Body of pancreas (tissue), 4 donors: ENCODE data around the gene CYP4F3. TPM values are rescaled to one million over a fixed set of nuclear protein-coding genes. Genes with fewer than 3 reads are reported as not detected.

Experiments used
- ATAC-seq: fragments of 150-250 bp; one replicate; pipeline ENCODE4 v1.9.1; 2016
- DNase-seq, 4 donors: peaks; one replicate each; pipeline ENCODE4 v3.0.0-alpha.2; 2019
- H3K27ac ChIP-seq, 4 donors: fragments of 200-600 bp; sonication (generic); 1 replicate in 3 of 4; 2 replicates in 1 of 4; pipeline versions ENCODE4 v1.5.1 to v1.6.1; 2016 to 2019; ENCODE audit warnings: mild to moderate bottlenecking in 1 of 4, mixed read lengths in 1 of 4, moderate library complexity in 1 of 4
- H3K27me3 ChIP-seq, 2 donors: fragments of 200-600 bp; sonication (generic); one replicate each; pipeline ENCODE4 v1.6.0; 2016; ENCODE audit warnings: mild to moderate bottlenecking in 1 of 2
- H3K36me3 ChIP-seq, 2 donors: fragments of 200-600 bp; sonication (generic); replicated peaks in 1 of 2; 2 replicates each; pipeline ENCODE4 v1.5.1; 2016; ENCODE audit warnings: low read depth in 2 of 2; ENCODE audit not compliant: insufficient read depth in 1 of 2
- H3K4me1 ChIP-seq: fragments of 200-600 bp; sonication (generic); one replicate; pipeline ENCODE4 v1.6.0; 2016
- H3K4me3 ChIP-seq, 2 donors: fragments of 200-600 bp; sonication (generic); 1 replicate in 1 of 2; 2 replicates in 1 of 2; pipeline ENCODE4 v1.5.1; 2016 to 2019
- H3K9me3 ChIP-seq, 3 donors: fragments of 200-600 bp; sonication (generic); 1 replicate in 2 of 3; 2 replicates in 1 of 3; pipeline ENCODE4 v1.5.1; 2016
- POLR2A ChIP-seq, 3 donors: fragments of 450-650 bp; IDR thresholded peaks; one replicate each; pipeline ENCODE4 v1.6.1; 2016; ENCODE audit warnings: antibody characterized with exemption in 3 of 3, mild to moderate bottlenecking in 2 of 3
- WGBS, 2 donors: methylation state at CpG; one replicate each; pipeline ENCODE4 v1.1.5; 2017; 5-methylcytosine and 5-hydroxymethylcytosine counted together
- intact Hi-C: fragments of 100-400 bp; cut with DNase I; formaldehyde crosslinking; loops from one replicate; pipeline ENCODE4 v1.15.1; 2023
- small RNA-seq: library from RNA; depleted of rRNA; stranded (forward); fragments of <200 nt; gene quantifications from one replicate; pipeline ENCODE3, GENCODE V24; 2016
- total RNA-seq, 2 donors: library from RNA; depleted of rRNA; stranded (reverse); fragments of >200 nt; gene quantifications; one replicate each; pipeline ENCODE4 v1.1.0, GENCODE V29; 2016
- TF ChIP-seq, protein P1 (sequence below), 7 experiments: fragments of 450-650 bp in 4 of 7; fragments of 200-600 bp in 3 of 7; sonication (generic) in 3 of 7; IDR thresholded peaks; one replicate each; pipeline ENCODE4 v1.5.1; 2016 to 2019; ENCODE audit warnings: antibody characterized with exemption in 7 of 7

CYP4F3 gene
- total RNA-seq, 2 donors from 2014 or later: 0.33 to 2.6 TPM

DNA sequence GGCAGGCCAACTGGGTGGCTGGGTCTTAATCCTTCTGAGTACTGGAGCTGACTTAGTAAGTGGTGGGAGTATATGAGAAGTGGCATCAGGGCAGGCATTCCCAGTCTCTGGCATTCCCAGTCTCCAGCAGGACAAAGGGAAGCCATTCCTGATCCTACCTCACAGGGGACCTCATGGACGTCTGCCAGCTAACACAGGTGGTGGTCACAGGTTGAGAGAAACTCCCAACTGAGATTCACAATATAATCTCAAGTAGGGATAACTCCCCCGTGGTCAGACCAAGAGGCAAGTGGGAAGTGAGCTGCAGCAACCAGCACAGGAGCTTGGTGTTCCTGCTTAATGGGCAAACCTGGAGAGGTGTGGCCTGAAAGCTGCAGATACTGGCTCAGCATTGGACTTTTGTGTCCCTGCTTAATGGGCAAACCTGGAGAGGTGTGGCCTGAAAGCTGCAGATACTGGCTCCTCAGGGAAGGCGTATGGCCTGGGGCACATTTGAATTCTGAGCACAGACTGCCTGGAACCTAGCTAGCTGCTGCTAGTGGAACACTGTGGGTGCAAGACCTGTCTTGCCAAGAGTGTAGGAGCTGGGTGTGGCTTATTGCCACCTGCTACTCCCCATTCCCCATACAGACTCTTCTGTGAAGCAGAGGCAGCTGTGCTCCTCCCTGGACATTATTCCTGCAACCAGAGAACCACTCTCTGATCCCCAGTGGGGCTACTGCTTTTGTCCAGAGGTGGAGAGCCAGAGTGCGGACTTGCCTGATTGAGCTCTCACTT, 61.2 kb downstream of the CYP4F3 start:
- H3K36me3 ChIP-seq: no peaks in the 10 kb centered on the region
- WGBS, 2 donors: 38 to 50% methylated on average over 1 to 4 of the region's 4 CpGs
- H3K27me3 ChIP-seq: no peaks in the 10 kb centered on the region
- no peak for DNase-seq
- H3K27ac ChIP-seq: no peak overlapping the region
- no peak for ATAC-seq
- no peaks in the 10 kb centered on the region for H3K4me1 ChIP-seq
- intact Hi-C loops: no loop called here
- TF ChIP-seq, protein P1, sequence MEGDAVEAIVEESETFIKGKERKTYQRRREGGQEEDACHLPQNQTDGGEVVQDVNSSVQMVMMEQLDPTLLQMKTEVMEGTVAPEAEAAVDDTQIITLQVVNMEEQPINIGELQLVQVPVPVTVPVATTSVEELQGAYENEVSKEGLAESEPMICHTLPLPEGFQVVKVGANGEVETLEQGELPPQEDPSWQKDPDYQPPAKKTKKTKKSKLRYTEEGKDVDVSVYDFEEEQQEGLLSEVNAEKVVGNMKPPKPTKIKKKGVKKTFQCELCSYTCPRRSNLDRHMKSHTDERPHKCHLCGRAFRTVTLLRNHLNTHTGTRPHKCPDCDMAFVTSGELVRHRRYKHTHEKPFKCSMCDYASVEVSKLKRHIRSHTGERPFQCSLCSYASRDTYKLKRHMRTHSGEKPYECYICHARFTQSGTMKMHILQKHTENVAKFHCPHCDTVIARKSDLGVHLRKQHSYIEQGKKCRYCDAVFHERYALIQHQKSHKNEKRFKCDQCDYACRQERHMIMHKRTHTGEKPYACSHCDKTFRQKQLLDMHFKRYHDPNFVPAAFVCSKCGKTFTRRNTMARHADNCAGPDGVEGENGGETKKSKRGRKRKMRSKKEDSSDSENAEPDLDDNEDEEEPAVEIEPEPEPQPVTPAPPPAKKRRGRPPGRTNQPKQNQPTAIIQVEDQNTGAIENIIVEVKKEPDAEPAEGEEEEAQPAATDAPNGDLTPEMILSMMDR (IDR thresholded peaks at IDR 0.05): no peak
- no peak for TF ChIP-seq POLR2A (IDR thresholded peaks at IDR 0.05)
- no peaks in the 10 kb centered on the region for H3K9me3 ChIP-seq
- H3K4me3 ChIP-seq: no peak overlapping the region

DNA sequence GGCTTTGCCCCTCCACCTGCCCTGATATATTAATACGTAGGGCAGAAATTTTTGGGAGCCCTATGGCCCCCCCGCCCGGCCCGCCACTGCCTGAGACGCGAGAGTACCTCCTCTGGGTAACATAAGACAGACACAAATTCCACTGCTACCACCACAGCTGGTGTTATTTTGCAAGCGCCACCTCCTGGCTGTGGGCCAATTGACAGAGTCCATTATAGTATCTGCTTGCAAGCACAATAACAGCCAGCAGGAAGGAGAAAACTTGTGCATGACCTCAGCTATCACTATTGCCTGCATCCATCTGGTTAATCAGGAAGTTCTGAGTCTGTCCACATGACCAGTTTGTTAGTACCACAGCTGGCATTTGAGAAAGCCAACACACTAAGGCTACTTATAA, 61.8 kb downstream of the CYP4F3 start:
- Histone ChIP-seq H3K9me3 (no peaks in the 10 kb centered on the region), H3K36me3 (no peaks in the 10 kb centered on the region), H3K27me3 (no peaks in the 10 kb centered on the region), H3K4me3 (no peak overlapping the region), H3K4me1 (no peaks in the 10 kb centered on the region), H3K27ac (no peak overlapping the region)
- DNase-seq (peak; percentile 50 to 74 (median 70)), ATAC-seq (peak; percentile 52)
- intact Hi-C loops: no loop called here
- TF ChIP-seq POLR2A (IDR thresholded peaks at IDR 0.05): no peak
- TF ChIP-seq, protein P1 (IDR thresholded peaks at IDR 0.05): peak in 1 of 7 experiments; percentile 7
- 12% methylated on average over 7 of the region's 7 CpGs; no CpG with 5 or more reads in 1 of the 2 donors for WGBS, 2 donors

Small RNAs within 50 kb of the gene (small RNA-seq; reads per million reads assigned to genes)
- gene AD000091.1: not detected

Other genes with a start within 250 kb of the CYP4F3 start
- gene AKAP8L, start 221.9 kb upstream of the CYP4F3 start, total RNA-seq: 100 to 1,000 TPM; 147 to 196 TPM
- gene WIZ, start 190.9 kb upstream of the CYP4F3 start, total RNA-seq: 100 to 1,000 TPM in 1 of 2 donors, 10 to 100 TPM in 1; 16.1 to 111 TPM
- 1 to 10 TPM; 2.6 to 3.6 TPM for gene RASAL3, start 176.4 kb upstream of the CYP4F3 start, total RNA-seq
- not detected for gene PGLYRP2, start 161.4 kb upstream of the CYP4F3 start, total RNA-seq
- not detected for gene CYP4F22, start 132.4 kb upstream of the CYP4F3 start, total RNA-seq
- under 1 TPM in 1 of 2 donors, not detected in 1; 0.26 TPM for gene CYP4F8, start 25.7 kb upstream of the CYP4F3 start, total RNA-seq
- gene CYP4F12, start 32.2 kb downstream of the CYP4F3 start, total RNA-seq: 10 to 100 TPM in 1 of 2 donors, not detected in 1; 15.8 TPM
- gene OR10H2, start 87.1 kb downstream of the CYP4F3 start, total RNA-seq: not detected
- gene OR10H3, start 97.1 kb downstream of the CYP4F3 start, total RNA-seq: not detected
- gene OR10H5, start 146.8 kb downstream of the CYP4F3 start, total RNA-seq: not detected
- gene OR10H1, start 174.8 kb downstream of the CYP4F3 start, total RNA-seq: not detected